ENCODE data around the gene KCTD19.
"Not testable (repeated sequence)": the region's sequence is repeated elsewhere in the genome, so short reads cannot be mapped to it uniquely, and the experiment has no call there.

Gene KCTD19

GRCh38 chr16:67326472-67327309 is at the start of gene KCTD19, which contains the start of gene LRRC36:
Gene KCTD19 (minus strand): TSS chr16:67326741. CDS start chr16:67326707, 34 bp downstream.
Gene LRRC36 (plus strand): TSS chr16:67326815. CDS start chr16:67326863, 48 bp downstream.
- Histone ChIP-seq H3K4me2 (no peak within 1 kb of the TSS), H3K9ac (no peak within 1 kb of the TSS), H3K27ac (no peak within 1 kb of the TSS)

GRCh38 chr16:67376012-67376411 is 49.5 kb upstream of the KCTD19 start:
- H3K4me1 ChIP-seq, H3K4me2 ChIP-seq, H4K20me1 ChIP-seq, H3K4me3 ChIP-seq, H3K27ac ChIP-seq, H3K27me3 ChIP-seq, H3K9me3 ChIP-seq, H3K36me3 ChIP-seq, H3K9ac ChIP-seq: not testable (repeated sequence)

More at GRCh38 chr16:67326472-67327309, at the start of gene KCTD19, which contains the start of gene LRRC36:
- H4K20me1 ChIP-seq, result no peaks in the 10 kb centered on the region
- H3K36me3 ChIP-seq, result no peaks in the 10 kb centered on the region
- H3K9me3 ChIP-seq, result peaks cover 3% of the 10 kb centered on the region; the same call in 1 of the 2 replicates
- H3K27me3 ChIP-seq, result no peaks in the 10 kb centered on the region
- TF ChIP-seq Cebpa-rat (IDR thresholded peaks at IDR 0.05), result no peak
- H3K4me1 ChIP-seq, result no peaks in the 10 kb centered on the region
- no peak within 1 kb of the TSS for H3K4me3 ChIP-seq

GRCh38 chr16:67372664-67373063 is 46.1 kb upstream of the KCTD19 start:
- Histone ChIP-seq H3K4me3 (no peak overlapping the region), H3K4me1 (no peaks in the 10 kb centered on the region), H3K9me3 (0 out of 2 replicates have a peak, but pooled peaks cover 4% of the 10 kb centered on the region), H4K20me1 (no peaks in the 10 kb centered on the region), H3K36me3 (no peaks in the 10 kb centered on the region), H3K27me3 (no peaks in the 10 kb centered on the region), H3K9ac (no peak overlapping the region), H3K4me2 (no peak overlapping the region), H3K27ac (no peak overlapping the region)
- TF ChIP-seq Cebpa-rat (IDR thresholded peaks at IDR 0.05), result no peak

- Histone ChIP-seq H3K36me3 (no peaks in the 10 kb centered on the region), H3K4me2 (no peak overlapping the region), H3K9ac (no peak overlapping the region), H3K9me3 (0 out of 2 replicates have a peak, but pooled peaks cover 4% of the 10 kb centered on the region), H3K4me1 (no peaks in the 10 kb centered on the region), H3K27ac (no peak overlapping the region), H4K20me1 (no peaks in the 10 kb centered on the region), H3K4me3 (no peak overlapping the region), H3K27me3 (no peaks in the 10 kb centered on the region)
- TF ChIP-seq Cebpa-rat (IDR thresholded peaks at IDR 0.05), result no peak
These were observed 44.1 kb upstream of the KCTD19 start for GRCh38 chr16:67370661-67371060.

- Histone ChIP-seq H3K9me3 (0 out of 2 replicates have a peak, but pooled peaks cover 4% of the 10 kb centered on the region), H3K9ac (no peak overlapping the region), H3K27ac (no peak overlapping the region), H3K36me3 (no peaks in the 10 kb centered on the region), H4K20me1 (no peaks in the 10 kb centered on the region), H3K27me3 (no peaks in the 10 kb centered on the region), H3K4me2 (peak overlapping the region; percentile 31; the same call in 1 of the 2 replicates), H3K4me1 (peaks cover 9% of the 10 kb centered on the region; the same call in 1 of the 2 replicates), H3K4me3 (no peak overlapping the region)
- no peak for TF ChIP-seq Cebpa-rat (IDR thresholded peaks at IDR 0.05)
These were observed 38.2 kb upstream of the KCTD19 start for GRCh38 chr16:67364600-67365235.

GRCh38 chr16:67361038-67361437 is 34.5 kb upstream of the KCTD19 start:
- TF ChIP-seq Cebpa-rat (IDR thresholded peaks at IDR 0.05), result no peak
- H3K9ac ChIP-seq, result no peak overlapping the region
- H3K4me1 ChIP-seq, result peaks cover 9% of the 10 kb centered on the region; the same call in 1 of the 2 replicates

GRCh38 chr16:67359540-67360269 is 33.2 kb upstream of the KCTD19 start:
- H3K36me3 ChIP-seq, H4K20me1 ChIP-seq, H3K27me3 ChIP-seq, H3K4me3 ChIP-seq, H3K4me2 ChIP-seq, H3K9me3 ChIP-seq, H3K9ac ChIP-seq, H3K27ac ChIP-seq, H3K4me1 ChIP-seq: not testable (repeated sequence)

More at GRCh38 chr16:67361038-67361437, 34.5 kb upstream of the KCTD19 start:
- Histone ChIP-seq H3K4me2 (no peak overlapping the region), H3K9me3 (no peaks in the 10 kb centered on the region), H4K20me1 (no peaks in the 10 kb centered on the region), H3K4me3 (no peak overlapping the region), H3K27me3 (no peaks in the 10 kb centered on the region), H3K27ac (no peak overlapping the region), H3K36me3 (no peaks in the 10 kb centered on the region)

- no peaks in the 10 kb centered on the region for H3K9me3 ChIP-seq
- no peaks in the 10 kb centered on the region for H3K36me3 ChIP-seq
- no peak overlapping the region for H3K9ac ChIP-seq
- no peaks in the 10 kb centered on the region for H3K4me1 ChIP-seq
- H3K27me3 ChIP-seq, result no peaks in the 10 kb centered on the region
- no peak overlapping the region for H3K27ac ChIP-seq
- H3K4me3 ChIP-seq, result no peak overlapping the region
- TF ChIP-seq Cebpa-rat (IDR thresholded peaks at IDR 0.05), result no peak
- no peaks in the 10 kb centered on the region for H4K20me1 ChIP-seq
- no peak overlapping the region for H3K4me2 ChIP-seq
These were observed 31.0 kb upstream of the KCTD19 start for GRCh38 chr16:67357561-67357960.

- no peaks in the 10 kb centered on the region for H3K27me3 ChIP-seq
These were observed 29.9 kb upstream of the KCTD19 start for GRCh38 chr16:67356396-67356795.

GRCh38 chr16:67352463-67352862 is 25.9 kb upstream of the KCTD19 start:
- not testable (repeated sequence) for H3K4me2 ChIP-seq, H3K27ac ChIP-seq, H3K4me1 ChIP-seq, H4K20me1 ChIP-seq, H3K4me3 ChIP-seq, H3K9me3 ChIP-seq, H3K36me3 ChIP-seq, H3K27me3 ChIP-seq, H3K9ac ChIP-seq

More at GRCh38 chr16:67356396-67356795, 29.9 kb upstream of the KCTD19 start:
- TF ChIP-seq Cebpa-rat (IDR thresholded peaks at IDR 0.05), result no peak
- no peak overlapping the region for H3K9ac ChIP-seq
- no peak overlapping the region for H3K4me3 ChIP-seq
- H3K4me1 ChIP-seq, result no peaks in the 10 kb centered on the region
- H3K36me3 ChIP-seq, result no peaks in the 10 kb centered on the region
- no peak overlapping the region for H3K27ac ChIP-seq
- no peaks in the 10 kb centered on the region for H3K9me3 ChIP-seq
- H4K20me1 ChIP-seq, result no peaks in the 10 kb centered on the region
- H3K4me2 ChIP-seq, result no peak overlapping the region
